GM21528 (cell line): ENCODE measurements around the gene GRIK4.
"Not testable (repeated sequence)": the region's sequence is repeated elsewhere in the genome, so short reads cannot be mapped to it uniquely, and the experiment has no call there.

Experiments
- ATAC-seq: cut with Tn5 transposase; IDR thresholded peaks from one replicate; pipeline ENCODE4 v1.9.1; 2021; ENCODE audit warnings: mild to moderate bottlenecking, moderate library complexity; ENCODE audit not compliant: unreplicated experiment, low FRiP score

Gene GRIK4, protein sequence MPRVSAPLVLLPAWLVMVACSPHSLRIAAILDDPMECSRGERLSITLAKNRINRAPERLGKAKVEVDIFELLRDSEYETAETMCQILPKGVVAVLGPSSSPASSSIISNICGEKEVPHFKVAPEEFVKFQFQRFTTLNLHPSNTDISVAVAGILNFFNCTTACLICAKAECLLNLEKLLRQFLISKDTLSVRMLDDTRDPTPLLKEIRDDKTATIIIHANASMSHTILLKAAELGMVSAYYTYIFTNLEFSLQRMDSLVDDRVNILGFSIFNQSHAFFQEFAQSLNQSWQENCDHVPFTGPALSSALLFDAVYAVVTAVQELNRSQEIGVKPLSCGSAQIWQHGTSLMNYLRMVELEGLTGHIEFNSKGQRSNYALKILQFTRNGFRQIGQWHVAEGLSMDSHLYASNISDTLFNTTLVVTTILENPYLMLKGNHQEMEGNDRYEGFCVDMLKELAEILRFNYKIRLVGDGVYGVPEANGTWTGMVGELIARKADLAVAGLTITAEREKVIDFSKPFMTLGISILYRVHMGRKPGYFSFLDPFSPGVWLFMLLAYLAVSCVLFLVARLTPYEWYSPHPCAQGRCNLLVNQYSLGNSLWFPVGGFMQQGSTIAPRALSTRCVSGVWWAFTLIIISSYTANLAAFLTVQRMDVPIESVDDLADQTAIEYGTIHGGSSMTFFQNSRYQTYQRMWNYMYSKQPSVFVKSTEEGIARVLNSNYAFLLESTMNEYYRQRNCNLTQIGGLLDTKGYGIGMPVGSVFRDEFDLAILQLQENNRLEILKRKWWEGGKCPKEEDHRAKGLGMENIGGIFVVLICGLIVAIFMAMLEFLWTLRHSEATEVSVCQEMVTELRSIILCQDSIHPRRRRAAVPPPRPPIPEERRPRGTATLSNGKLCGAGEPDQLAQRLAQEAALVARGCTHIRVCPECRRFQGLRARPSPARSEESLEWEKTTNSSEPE

DNA sequence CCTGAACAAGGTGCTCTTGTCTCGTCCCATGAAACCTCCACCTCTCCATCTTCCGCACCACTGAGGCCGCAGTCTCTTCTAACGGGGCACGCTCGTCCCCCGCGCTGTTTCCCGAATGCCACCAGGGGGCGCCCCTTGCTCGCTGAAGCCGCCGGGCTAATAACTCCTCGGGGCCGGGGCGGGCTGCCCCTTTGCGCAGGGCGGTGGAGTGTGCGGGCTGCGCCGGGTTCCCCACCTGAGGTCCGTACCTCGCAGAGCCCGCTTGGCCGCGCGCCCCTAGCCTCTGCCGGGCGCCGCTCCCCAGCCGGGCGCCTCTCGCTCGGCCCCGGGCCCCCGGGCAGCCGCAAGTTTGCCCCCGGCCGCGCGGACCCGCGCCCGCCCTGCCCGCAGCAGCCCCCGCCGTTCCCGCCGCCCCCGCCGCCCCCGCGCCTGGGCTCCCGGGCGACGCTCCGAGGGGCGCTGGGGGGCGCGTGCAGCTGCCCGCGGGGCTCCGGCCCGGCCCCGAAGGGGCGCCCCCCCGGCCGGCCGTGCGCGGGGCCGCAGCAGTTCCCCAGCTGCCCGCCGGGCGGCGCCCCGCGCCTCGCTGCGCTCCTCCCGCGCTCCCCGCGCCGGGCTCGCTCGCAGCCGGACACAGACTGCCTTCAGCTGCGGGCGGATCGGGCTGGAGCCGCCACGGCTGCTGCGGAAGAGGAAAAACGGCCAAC lies at the start of gene GRIK4:
Gene GRIK4, plus strand, starts transcription at position 633 of the 704 bp plus-strand sequence. CDS start 148,571 bp downstream, outside the sequence.
- ATAC-seq: peak; percentile 92

- ATAC-seq: no peak
Observed at GRCh38 chr11:120462825-120463224, 48.7 kb upstream of the GRIK4 start.

- ATAC-seq: no peak
Observed at GRCh38 chr11:120465921-120466534, 45.5 kb upstream of the GRIK4 start.

- ATAC-seq: no peak
Observed at GRCh38 chr11:120467627-120468026, 43.9 kb upstream of the GRIK4 start.

- ATAC-seq: no peak
Observed at GRCh38 chr11:120471131-120471530, 40.4 kb upstream of the GRIK4 start.

- ATAC-seq: no peak
Observed at GRCh38 chr11:120471994-120472393, 39.6 kb upstream of the GRIK4 start.

- ATAC-seq: no peak
Observed at GRCh38 chr11:120473503-120473902, 38.0 kb upstream of the GRIK4 start.

DNA sequence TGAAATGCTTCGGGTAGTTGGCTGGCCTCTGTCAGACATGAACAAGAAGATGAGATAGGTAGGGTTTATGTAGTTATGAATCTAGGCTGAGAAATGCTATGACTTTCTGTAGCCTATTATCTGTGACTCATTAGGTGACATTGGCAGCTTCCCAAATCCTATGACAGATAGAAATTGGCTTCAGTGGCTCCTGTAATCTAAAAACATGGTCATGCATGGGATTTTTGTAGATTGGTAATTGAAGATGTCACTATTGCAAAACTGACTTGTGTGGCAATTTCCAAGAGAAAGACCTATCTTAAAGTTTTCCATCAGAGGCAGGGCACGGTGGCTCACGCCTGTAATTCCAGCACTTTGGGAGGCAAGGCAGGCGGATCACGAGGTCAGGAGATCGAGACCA lies 29.4 kb upstream of the GRIK4 start:
- no peak for ATAC-seq

DNA sequence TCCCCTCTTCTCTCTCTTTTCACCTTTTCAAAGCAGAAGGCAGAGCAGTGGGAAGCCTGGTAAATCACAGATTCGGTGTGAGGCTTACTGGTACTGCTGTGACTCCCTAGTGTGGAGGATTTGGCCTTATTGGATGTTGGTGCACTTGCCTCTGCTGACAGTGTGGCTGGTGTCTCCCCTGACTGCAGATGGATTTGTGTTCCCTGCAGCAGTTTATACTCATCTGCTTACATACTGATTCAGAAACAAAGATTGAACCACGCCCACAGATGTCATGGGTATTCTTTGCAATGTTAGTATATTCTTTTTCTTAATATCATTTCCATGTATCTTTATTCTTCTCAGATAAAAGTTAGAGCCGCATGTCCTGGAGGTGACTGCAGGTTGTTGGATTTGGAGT lies 26.8 kb upstream of the GRIK4 start:
- no peak for ATAC-seq

DNA sequence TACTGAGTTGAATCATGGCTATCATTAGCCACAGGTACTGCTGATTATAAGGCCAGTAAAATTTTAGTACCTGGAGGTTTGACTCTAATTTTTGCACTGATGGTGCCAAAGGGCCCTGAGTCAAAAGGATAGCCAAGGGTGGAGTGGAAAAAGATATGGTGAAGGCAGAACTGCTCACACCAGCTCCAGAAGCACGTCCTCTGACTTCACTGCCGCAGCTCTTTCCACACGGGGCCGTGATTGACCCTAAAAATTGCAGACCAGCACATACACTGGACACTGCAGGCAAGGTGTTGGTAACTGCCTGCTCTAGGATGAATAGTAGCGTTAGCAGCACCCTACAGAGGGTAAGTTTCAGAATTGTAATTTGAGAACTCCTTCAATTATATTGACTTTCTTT lies 25.4 kb upstream of the GRIK4 start:
- ATAC-seq: no peak

DNA sequence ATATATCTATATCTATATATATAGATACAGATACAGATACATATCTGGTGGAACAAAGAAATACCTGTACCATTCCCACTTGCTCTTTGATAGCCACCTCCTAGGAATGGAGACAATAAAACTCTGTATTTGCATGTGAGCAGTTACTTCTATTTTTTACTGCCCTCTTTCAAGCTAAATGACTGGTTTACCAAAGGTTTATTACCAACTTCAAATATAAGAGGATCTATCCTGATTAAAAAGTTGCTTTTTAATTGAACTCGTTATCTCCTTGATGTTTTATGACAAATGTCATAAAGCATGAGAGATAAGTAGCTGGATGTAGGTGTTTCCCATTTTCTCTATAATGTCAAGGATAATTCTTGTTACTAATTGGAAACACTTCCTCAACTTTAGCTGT lies 21.7 kb upstream of the GRIK4 start:
- no peak for ATAC-seq

DNA sequence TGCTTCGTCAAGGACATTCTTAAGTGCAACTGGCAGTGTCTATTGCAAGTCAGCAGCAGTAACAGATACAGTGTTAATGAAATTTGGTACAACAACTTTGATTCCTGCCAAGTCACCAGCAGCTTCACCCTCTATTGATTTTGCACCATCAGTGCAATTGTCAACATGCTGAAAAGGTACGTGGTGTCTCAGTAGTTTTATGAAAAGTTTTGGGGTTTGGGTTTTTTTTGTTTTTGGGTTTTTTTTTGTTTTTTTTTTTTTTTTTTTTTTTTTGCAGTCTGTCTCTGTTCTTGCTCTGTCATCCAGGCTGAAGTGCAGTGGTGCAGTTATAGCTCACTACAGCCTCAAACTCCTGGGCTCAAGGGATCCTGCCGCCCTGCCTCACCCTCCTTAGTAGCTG lies 19.1 kb upstream of the GRIK4 start:
- no peak for ATAC-seq

DNA sequence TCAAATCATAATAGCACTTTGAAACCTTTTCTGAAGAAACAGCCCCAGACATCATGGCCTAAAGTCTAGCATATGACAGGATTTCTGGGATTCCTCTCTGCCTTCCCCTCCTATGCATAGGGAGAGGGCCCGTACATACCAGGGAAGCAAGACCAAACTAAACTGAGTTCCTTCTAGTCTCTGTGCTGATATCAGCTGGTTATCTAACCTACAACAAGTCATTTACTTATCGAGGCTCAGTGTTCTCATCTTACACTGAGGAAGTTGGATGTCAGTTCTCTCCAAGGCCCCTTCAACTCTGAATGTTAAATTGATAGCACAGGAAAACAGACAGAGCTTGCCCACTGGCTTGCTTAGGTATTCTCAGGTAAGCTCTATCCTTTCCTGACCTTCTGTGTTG lies 17.0 kb upstream of the GRIK4 start:
- no peak for ATAC-seq

- ATAC-seq: no peak
Observed at GRCh38 chr11:120499088-120499487, 12.5 kb upstream of the GRIK4 start.

GRCh38 chr11:120499859-120500258 lies 11.7 kb upstream of the GRIK4 start:
- ATAC-seq: no peak

GRCh38 chr11:120500414-120501071 lies 11.0 kb upstream of the GRIK4 start:
- no peak for ATAC-seq

GRCh38 chr11:120501440-120501839 lies 10.1 kb upstream of the GRIK4 start:
- ATAC-seq: no peak

- no peak for ATAC-seq
Observed at GRCh38 chr11:120501976-120502755, 9.4 kb upstream of the GRIK4 start.

DNA sequence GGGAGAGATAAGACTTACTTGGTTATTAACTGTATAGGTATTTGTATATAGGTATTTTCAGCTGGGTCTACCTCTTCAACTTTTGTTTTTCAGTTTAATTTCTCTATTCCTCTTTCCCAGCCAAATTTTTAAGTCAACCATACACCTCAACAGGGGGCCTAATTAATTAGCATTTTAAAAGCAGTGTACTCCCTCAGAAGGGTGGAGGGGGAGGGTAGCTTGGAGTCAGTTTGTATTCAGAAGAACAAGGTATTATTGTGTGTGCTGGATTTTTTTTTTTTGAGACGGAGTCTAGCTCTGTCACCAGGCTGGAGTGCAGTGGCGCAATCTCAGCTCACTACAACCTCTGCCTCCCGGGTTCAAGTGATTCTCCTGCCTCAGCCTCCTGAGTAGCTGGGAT lies 8.0 kb upstream of the GRIK4 start:
- ATAC-seq: not testable (repeated sequence)
